H9 (cell line): Measurements from ENCODE around the gene MAP3K7. TPM values are rescaled to one million over a fixed set of nuclear protein-coding genes. Genes with fewer than 3 reads are reported as not detected.

Source experiments
- DNase-seq: peaks from one replicate; pipeline ENCODE4 v3.0.0-alpha.2; 2017
- H2AFZ ChIP-seq: one replicate; pipeline ENCODE4 v1.6.1; 2013; ENCODE audit warnings: mild to moderate bottlenecking, low read length, control low read depth, moderate library complexity
- H2AK5ac ChIP-seq: 2 replicates; pipeline ENCODE4 v1.6.1; 2013; ENCODE audit warnings: low read length, control low read depth, mixed read lengths; ENCODE audit not compliant: insufficient read length
- H2BK120ac ChIP-seq: one replicate; pipeline ENCODE4 v1.6.1; 2013; ENCODE audit warnings: low read depth, mild to moderate bottlenecking, low read length, control low read depth, inconsistent platforms; ENCODE audit not compliant: poor library complexity, severe bottlenecking
- H2BK12ac ChIP-seq: 2 replicates; pipeline ENCODE4 v1.6.1; 2013; ENCODE audit warnings: low read length, control low read depth, mixed read lengths, low read depth; ENCODE audit not compliant: insufficient read length
- H2BK15ac ChIP-seq: 2 replicates; pipeline ENCODE4 v1.6.1; 2013; ENCODE audit warnings: low read depth, low read length, control low read depth
- H2BK20ac ChIP-seq: one replicate; pipeline ENCODE4 v1.6.1; 2013; ENCODE audit warnings: low read depth, mild to moderate bottlenecking, low read length, control low read depth, inconsistent platforms; ENCODE audit not compliant: poor library complexity, severe bottlenecking
- H2BK5ac ChIP-seq: 2 replicates; pipeline ENCODE4 v1.6.1; 2013; ENCODE audit warnings: low read length, control low read depth, mixed read lengths; ENCODE audit not compliant: insufficient read length
- H3K14ac ChIP-seq: 2 replicates; pipeline ENCODE4 v1.6.1; 2013; ENCODE audit warnings: low read length, control low read depth; ENCODE audit not compliant: insufficient read depth
- H3K18ac ChIP-seq: 2 replicates; pipeline ENCODE4 v1.6.1; 2013; ENCODE audit warnings: low read depth, mild to moderate bottlenecking, mixed read lengths, low read length, control low read depth; ENCODE audit not compliant: insufficient read length
- H3K23ac ChIP-seq: 2 replicates; pipeline ENCODE4 v1.6.1; 2013; ENCODE audit warnings: low read length, control low read depth, mixed read lengths, low read depth; ENCODE audit not compliant: insufficient read length
- H3K23me2 ChIP-seq: 2 replicates; pipeline ENCODE4 v1.6.1; 2013; ENCODE audit warnings: low read depth, mild to moderate bottlenecking, mixed read lengths, low read length, control low read depth; ENCODE audit not compliant: insufficient read length, poor library complexity, severe bottlenecking
- H3K27ac ChIP-seq: 2 replicates; pipeline ENCODE4 v1.5.1; 2013; ENCODE audit warnings: low read length, control low read depth, mixed read lengths, low read depth; ENCODE audit not compliant: insufficient read length
- H3K27me3 ChIP-seq: 2 replicates; pipeline ENCODE4 v1.6.1; 2013; ENCODE audit warnings: low read length, control low read depth, inconsistent platforms; ENCODE audit not compliant: insufficient read depth
- H3K4ac ChIP-seq: 2 replicates; pipeline ENCODE4 v1.6.1; 2013; ENCODE audit warnings: low read depth, mild to moderate bottlenecking, control low read depth, inconsistent platforms, low read length, moderate library complexity
- H3K4me1 ChIP-seq: 2 replicates; pipeline ENCODE4 v1.6.1; 2013; ENCODE audit warnings: low read length, control low read depth, inconsistent platforms; ENCODE audit not compliant: insufficient read depth
- H3K4me2 ChIP-seq: 2 replicates; pipeline ENCODE4 v1.6.1; 2013; ENCODE audit warnings: low read length, control low read depth, mixed read lengths; ENCODE audit not compliant: insufficient read length, insufficient read depth
- H3K56ac ChIP-seq: 2 replicates; pipeline ENCODE4 v1.6.1; 2013; ENCODE audit warnings: low read depth, mild to moderate bottlenecking, mixed read lengths, low read length, control low read depth; ENCODE audit not compliant: insufficient read length
- H3K79me1 ChIP-seq: 2 replicates; pipeline ENCODE4 v1.6.1; 2013; ENCODE audit warnings: low read depth, mild to moderate bottlenecking, moderate library complexity, low read length, control low read depth, inconsistent platforms; ENCODE audit not compliant: insufficient read depth, poor library complexity, severe bottlenecking
- H3K79me2 ChIP-seq: 2 replicates; pipeline ENCODE4 v1.6.1; 2013; ENCODE audit warnings: low read length, control low read depth, inconsistent platforms; ENCODE audit not compliant: insufficient read depth
- H3K9ac ChIP-seq: 2 replicates; pipeline ENCODE4 v1.6.1; 2013; ENCODE audit warnings: low read length, control low read depth, mixed read lengths; ENCODE audit not compliant: insufficient read length; ENCODE audit errors: extremely low read depth
- H3K9me3 ChIP-seq: one replicate; pipeline ENCODE4 v1.6.1; 2013; ENCODE audit warnings: low read depth, low read length, inconsistent platforms; ENCODE audit not compliant: control insufficient read depth
- H3T11ph ChIP-seq: one replicate; pipeline ENCODE4 v1.6.1; 2013; ENCODE audit warnings: mild to moderate bottlenecking, low read length, control low read depth, inconsistent platforms
- H4K20me1 ChIP-seq: one replicate; pipeline ENCODE4 v1.6.1; 2013; ENCODE audit not compliant: control insufficient read depth, insufficient read length, insufficient read depth
- H4K5ac ChIP-seq: 2 replicates; pipeline ENCODE4 v1.6.1; 2013; ENCODE audit warnings: low read depth, mild to moderate bottlenecking, mixed read lengths, low read length, control low read depth; ENCODE audit not compliant: insufficient read length
- H4K8ac ChIP-seq: replicated peaks from 2 replicates; pipeline ENCODE4 v1.6.1; 2013; ENCODE audit warnings: low read length, control low read depth, mixed read lengths, low read depth; ENCODE audit not compliant: insufficient read length
- H4K91ac ChIP-seq: 2 replicates; pipeline ENCODE4 v1.6.1; 2013; ENCODE audit warnings: low read depth, mild to moderate bottlenecking, moderate library complexity, mixed read lengths, low read length, control low read depth; ENCODE audit not compliant: insufficient read length
- H3K27ac Mint-ChIP-seq, 3 experiments: 2 replicates in 2 of 3; 3 replicates in 1 of 3; pipeline ENCODE4 v1.8.0; 2020 to 2021; ENCODE audit warnings: mixed read lengths in 3 of 3, mild to moderate bottlenecking in 1 of 3, moderate library complexity in 1 of 3
- H3K27me3 Mint-ChIP-seq: 2 replicates; pipeline ENCODE4 v1.8.0; 2021; ENCODE audit warnings: low read depth, mild to moderate bottlenecking, moderate library complexity, mixed read lengths
- H3K36me3 Mint-ChIP-seq, 3 experiments: 2 replicates in 2 of 3; 3 replicates in 1 of 3; pipeline ENCODE4 v1.8.0; 2020 to 2021; ENCODE audit warnings: low read depth in 3 of 3, mixed read lengths in 3 of 3; ENCODE audit not compliant: insufficient read depth in 1 of 3
- H3K4me1 Mint-ChIP-seq, 2 experiments: 2 replicates each; pipeline ENCODE4 v1.8.0; 2020; ENCODE audit warnings: mixed read lengths in 2 of 2
- H3K4me3 Mint-ChIP-seq, 2 experiments: 2 replicates in 1 of 2; 3 replicates in 1 of 2; pipeline ENCODE4 v1.8.0; 2020 to 2021; ENCODE audit warnings: mild to moderate bottlenecking in 2 of 2, mixed read lengths in 2 of 2, moderate library complexity in 1 of 2
- H3K9me3 Mint-ChIP-seq, 2 experiments: 2 replicates in 1 of 2; 3 replicates in 1 of 2; pipeline ENCODE4 v1.8.0; 2020; ENCODE audit warnings: mild to moderate bottlenecking in 2 of 2, mixed read lengths in 2 of 2, moderate library complexity in 1 of 2
- CTCF ChIP-seq: fragments of 200-600 bp; sonication (generic); conservative IDR thresholded peaks from 3 replicates; pipeline ENCODE4 v1.8.0; 2021; ENCODE audit warnings: antibody characterized with exemption, mild to moderate bottlenecking
- whole genome bisulfite sequencing: extraction: QIAGEN DNeasy Blood & Tissue Kit; methylation state at CpG from one replicate; pipeline ENCODE4 v1.1.7; 2013; ENCODE audit warnings: missing lambda C conversion rate, low lambda C conversion rate, mixed read lengths; ENCODE audit not compliant: insufficient read length; ENCODE audit errors: extremely low coverage; 5-methylcytosine and 5-hydroxymethylcytosine counted together
- total RNA-seq: library from RNA; stranded (reverse); gene quantifications from 2 replicates; pipeline ENCODE4 v1.2.1, GENCODE V29; 2021

The MAP3K7 gene
- total RNA-seq, 1 experiment from 2014 or later, result 31.3 TPM

- Histone ChIP-seq H3K9ac (no peak overlapping the region), H3K14ac (no peak overlapping the region), H2BK120ac (no peak overlapping the region), H3K27ac (no peak overlapping the region), H3K4ac (no peak overlapping the region), H3K18ac (no peak overlapping the region), H2BK20ac (no peak overlapping the region), H2AFZ (no peak overlapping the region), H4K91ac (no peak overlapping the region), H3K4me1 (no peaks in the 10 kb centered on the region; the same call in 1 of the 2 replicates), H4K8ac (no peak overlapping the region), H3K9me3 (no peaks in the 10 kb centered on the region), H3K23me2 (no peaks in the 10 kb centered on the region), H3K79me1 (no peaks in the 10 kb centered on the region), H2BK12ac (no peak overlapping the region), H4K5ac (no peak overlapping the region), H3K79me2 (no peaks in the 10 kb centered on the region), H2BK5ac (no peak overlapping the region), H3K23ac (no peak overlapping the region), H2BK15ac (no peak overlapping the region), H3K27me3 (no peaks in the 10 kb centered on the region), H4K20me1 (no peaks in the 10 kb centered on the region), H3K4me2 (no peak overlapping the region), H3K56ac (no peak overlapping the region), H3T11ph (no peak overlapping the region), H2AK5ac (no peak overlapping the region)
- no peak for DNase-seq
- H3K36me3 Mint-ChIP-seq, result peaks cover 2 to 30% (median 11%) of the 10 kb centered on the region in 3 experiments; a peak in 6 of 7 replicates
- H3K4me3 Mint-ChIP-seq, result no peak overlapping the region
- WGBS, result no CpG with 5 or more reads among the region's 4 CpGs
- H3K27me3 Mint-ChIP-seq, result no peaks in the 10 kb centered on the region
- TF ChIP-seq CTCF, result no peak
- no peaks in the 10 kb centered on the region for H3K9me3 Mint-ChIP-seq
- no peak overlapping the region; a peak in 1 of 7 replicates for H3K27ac Mint-ChIP-seq
- no peaks in the 10 kb centered on the region for H3K4me1 Mint-ChIP-seq
Observed at GRCh38 chr6:90523779-90524310, 63.0 kb downstream of the MAP3K7 start.
